Measurements from ENCODE around the gene APOL1. TPM values are rescaled to one million over a fixed set of nuclear protein-coding genes. Genes with fewer than 3 reads are reported as not detected.

Gene APOL1
- total and polyA plus RNA-seq, 2 of the 4 experiments (the other 2 are of a cell fraction) = 0.36 to 0.77 TPM

GRCh38 chr22:36258701-36259614 is 6.0 kb downstream of the APOL1 start:
- no peak overlapping the region for H4K91ac ChIP-seq (ENCODE audit: insufficient read depth, low read depth, low read length)
- peak; percentile 64 for DNase-seq
- in situ Hi-C loops (cut with MboI; ENCODE audit: low sequenced_read_pairs) = no loop called here
- H2BK20ac ChIP-seq (ENCODE audit: low read depth, low read length) = no peak overlapping the region
- peak; percentile 80 for ATAC-seq (ENCODE audit: low read depth)
- no peak overlapping the region for H2BK5ac ChIP-seq (ENCODE audit: low read depth, low read length, poor library complexity, severe bottlenecking)
- H4K8ac ChIP-seq (ENCODE audit: low read depth in 2 of 2, low read length in 2 of 2) = peak overlapping the region in 1 of 2 experiments; percentile 60; a peak in 1 of 4 replicates
- TF ChIP-seq POLR2A (IDR thresholded peaks at IDR 0.05; ENCODE audit: low read depth, low read length) = peak; percentile 9; the same call in 1 of the 2 replicates
- TF ChIP-seq MXI1 (IDR thresholded peaks at IDR 0.05; ENCODE audit: borderline replicate concordance, low read depth, low read length) = no peak
- TF ChIP-seq MAFK (IDR thresholded peaks at IDR 0.05; ENCODE audit: low read depth, low read length) = peak; percentile 32; the same call in 1 of the 2 replicates
- TF ChIP-seq FOS (IDR thresholded peaks at IDR 0.05; ENCODE audit: low read depth, low read length) = no peak
- TF ChIP-seq, protein P1, sequence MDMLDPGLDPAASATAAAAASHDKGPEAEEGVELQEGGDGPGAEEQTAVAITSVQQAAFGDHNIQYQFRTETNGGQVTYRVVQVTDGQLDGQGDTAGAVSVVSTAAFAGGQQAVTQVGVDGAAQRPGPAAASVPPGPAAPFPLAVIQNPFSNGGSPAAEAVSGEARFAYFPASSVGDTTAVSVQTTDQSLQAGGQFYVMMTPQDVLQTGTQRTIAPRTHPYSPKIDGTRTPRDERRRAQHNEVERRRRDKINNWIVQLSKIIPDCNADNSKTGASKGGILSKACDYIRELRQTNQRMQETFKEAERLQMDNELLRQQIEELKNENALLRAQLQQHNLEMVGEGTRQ (IDR thresholded peaks at IDR 0.05; ENCODE audit: low read depth, low read length) = no peak
- H4K20me1 ChIP-seq (ENCODE audit: insufficient read depth, low read length) = no peaks in the 10 kb centered on the region
- H3K27me3 ChIP-seq (ENCODE audit: control insufficient read depth, insufficient read depth, low read length) = no peaks in the 10 kb centered on the region
- H3K56ac ChIP-seq (ENCODE audit: extremely low read depth, insufficient read depth, low read length) = no peak overlapping the region
- H3K4me3 ChIP-seq (ENCODE audit: insufficient read depth, low read depth, low read length) = no peak overlapping the region
- peak overlapping the region; percentile 61 for H2AK9ac ChIP-seq (replicated peaks; ENCODE audit: low read depth, low read length, poor library complexity)
- H3K4ac ChIP-seq (ENCODE audit: low read depth, low read length) = peak overlapping the region; percentile 12; the same call in 1 of the 2 replicates
- peaks cover 5% of the 10 kb centered on the region; the same call in 1 of the 2 replicates for H3K4me1 ChIP-seq (ENCODE audit: control insufficient read depth, insufficient read depth, low read length)
- H3K9me3 ChIP-seq (ENCODE audit: control insufficient read depth, insufficient read depth, low read length) = no peaks in the 10 kb centered on the region
- CTCF ChIA-PET = interaction anchor here (1.0 kb wide), 1 partner anchor 20 kb away, joined by 3 read pairs; the partner anchor contains the start of gene APOL2
- H2AK5ac ChIP-seq (ENCODE audit: low read depth, low read length) = no peak overlapping the region
- no peak overlapping the region for H2BK120ac ChIP-seq (ENCODE audit: low read depth, low read length)
- H3K27ac ChIP-seq (ENCODE audit: insufficient read depth, low read length) = no peak overlapping the region
- dilution Hi-C loops (cut with HindIII; ENCODE audit: low sequenced_read_pairs, unreplicated experiment) = no loop called here
- POLR2A ChIA-PET (ENCODE audit: unreplicated experiment) = interaction anchor here (0.5 kb wide), 1 partner anchor 19 kb away, joined by 7 read pairs; no protein-coding TSS in a partner anchor
- H3K36me3 ChIP-seq (ENCODE audit: control insufficient read depth, insufficient read depth, low read length) = no peaks in the 10 kb centered on the region
- H3K4me2 ChIP-seq (ENCODE audit: low read depth, low read length) = no peak overlapping the region; the same call in 1 of the 2 replicates
- no peak overlapping the region for H3K18ac ChIP-seq (ENCODE audit: low read depth, low read length)
- H3K9me1 ChIP-seq (ENCODE audit: insufficient read depth, low read length) = 0 out of 2 replicates have a peak, but pooled peaks cover 3% of the 10 kb centered on the region
- WGBS, 2 experiments (ENCODE audit: extremely low coverage in 2 of 2, insufficient read length in 1 of 2) = no CpG with 5 or more reads among the region's 16 CpGs
- 0 out of 2 replicates have a peak overlapping the region, but pooled peaks have one; percentile 21 for H3K14ac ChIP-seq (replicated peaks; ENCODE audit: low read depth, low read length)
- H4K5ac ChIP-seq (ENCODE audit: low read depth, low read length) = no peak overlapping the region; the same call in 1 of the 2 replicates
- H2BK15ac ChIP-seq (ENCODE audit: low read depth, low read length) = no peak overlapping the region
- no TSS peak for BruUV-seq (replicated peaks)
- H2AFZ ChIP-seq (replicated peaks; ENCODE audit: low read length, poor library complexity) = peak overlapping the region; percentile 78
- peak overlapping the region; percentile 63; the same call in 1 of the 2 replicates for H3K23ac ChIP-seq (ENCODE audit: low read depth, low read length)
- no peak overlapping the region for H3K9ac ChIP-seq (ENCODE audit: low read depth, low read length)
- H3K79me1 ChIP-seq (ENCODE audit: low read depth in 1 of 2, low read length in 2 of 2) = no peaks in the 10 kb centered on the region
- intact Hi-C loops (cut with micrococcal nuclease) = no loop called here

All from IMR-90 (cell line).